GM12801 (cell line): Measurements from ENCODE around the gene PNRC2.

ENCODE experiments used
- CTCF ChIP-seq: IDR thresholded peaks from one replicate; pipeline ENCODE4 v1.5.1; 2011; ENCODE audit warnings: control low read depth; ENCODE audit not compliant: insufficient read length; ENCODE audit errors: extremely low read depth

Gene PNRC2

GRCh38 chr1:23959461-23960290 lies at the start of gene PNRC2:
PNRC2 (plus strand) TSS chr1:23959828; CDS start chr1:23961458, 1,630 bp downstream.
- no peak for TF ChIP-seq CTCF

DNA sequence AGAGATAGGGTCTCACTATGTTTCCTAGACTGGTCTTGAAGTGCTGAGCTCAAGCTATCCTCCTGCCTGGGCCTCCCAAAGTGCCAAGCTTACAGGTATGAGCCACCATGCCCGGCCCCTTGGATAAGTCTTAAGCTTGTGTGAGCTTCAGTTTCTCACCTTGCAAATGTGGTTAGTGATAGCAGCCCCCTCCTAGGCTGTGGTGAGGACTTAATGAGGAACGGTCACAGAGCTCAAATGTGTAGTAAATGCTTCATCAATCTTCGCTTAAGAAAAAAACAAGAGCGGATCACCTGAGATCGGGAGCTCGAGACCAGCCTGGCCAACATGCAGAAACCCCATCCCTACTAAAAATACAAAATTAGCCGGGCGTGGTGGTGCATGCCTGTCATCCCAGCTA lies 49.5 kb upstream of the PNRC2 start:
- TF ChIP-seq CTCF, result no peak

- no peak for TF ChIP-seq CTCF
Observed at GRCh38 chr1:23910553-23911246, 48.9 kb upstream of the PNRC2 start.

DNA sequence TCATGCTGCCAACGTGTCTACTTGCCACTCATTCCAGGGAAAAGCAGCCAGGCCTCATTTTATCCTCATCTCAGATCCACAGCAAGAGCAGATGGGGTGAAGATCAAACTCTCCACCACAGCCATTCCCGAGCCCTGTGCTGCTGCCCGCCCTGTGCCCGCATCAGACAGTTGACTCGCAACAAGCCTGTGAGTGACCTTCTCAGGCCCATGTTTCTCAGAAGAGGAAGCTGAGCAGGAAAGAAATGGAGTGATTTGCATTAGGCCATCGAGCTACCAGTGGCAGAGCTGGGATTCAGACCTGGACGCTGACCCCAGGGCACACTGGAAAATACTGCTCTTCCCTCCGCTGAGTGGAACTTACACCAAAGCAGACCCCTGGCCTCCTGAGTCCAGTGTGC lies 47.7 kb upstream of the PNRC2 start:
- no peak for TF ChIP-seq CTCF

GRCh38 chr1:23913212-23913880 lies 46.3 kb upstream of the PNRC2 start, which contains the start of gene CNR2:
CNR2 (minus strand) TSS chr1:23913362; CDS start chr1:23875617, 37,745 bp downstream.
- no peak for TF ChIP-seq CTCF

DNA sequence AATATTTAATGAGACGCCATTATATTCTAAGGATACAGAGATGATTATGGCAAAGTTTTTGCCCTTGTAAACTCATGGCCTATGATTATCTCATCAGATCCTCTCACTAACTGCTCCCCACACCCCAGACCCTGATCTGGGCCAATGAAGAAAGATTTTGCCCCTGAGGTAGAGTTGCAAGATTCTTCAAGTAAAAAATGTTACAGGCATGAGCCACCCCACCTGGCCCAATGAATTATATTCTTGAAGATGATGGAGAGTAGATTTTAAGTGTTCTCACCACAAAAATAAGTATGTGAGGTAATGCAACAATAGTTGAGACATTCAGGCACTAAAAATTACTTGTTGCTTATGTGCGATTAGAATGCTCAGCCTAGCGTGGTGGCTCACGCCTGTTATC lies 44.7 kb upstream of the PNRC2 start:
- no peak for TF ChIP-seq CTCF

DNA sequence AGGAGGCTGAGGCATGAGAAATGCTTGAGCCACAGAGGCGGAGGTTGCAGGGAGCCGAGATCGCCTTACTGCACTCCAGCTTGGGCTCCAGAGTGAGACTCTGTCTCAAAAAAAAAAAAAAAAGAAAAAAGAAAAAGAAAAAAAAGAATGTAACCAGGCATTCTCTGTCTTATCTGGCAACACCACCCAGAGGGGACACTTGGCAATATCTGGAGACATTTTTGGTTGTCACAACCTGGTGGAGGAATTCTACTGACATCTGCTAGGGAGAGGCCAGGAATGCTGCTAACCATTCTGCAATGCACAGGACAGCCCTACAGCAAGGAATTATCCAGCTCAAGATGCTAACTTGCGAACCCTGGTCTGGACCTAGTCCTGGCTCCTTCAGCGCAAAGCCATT lies 44.2 kb upstream of the PNRC2 start:
- TF ChIP-seq CTCF, result no peak
